GM21515 (cell line): ENCODE measurements around the gene FTSJ3.
A peak's percentile ranks its signal among the peaks of the same experiment; 100 is the strongest.
"Not testable (repeated sequence)": the region's sequence is repeated elsewhere in the genome, so short reads cannot be mapped to it uniquely, and the experiment has no call there.

Source experiments
- ATAC-seq: cut with Tn5 transposase; IDR thresholded peaks from one replicate; pipeline ENCODE4 v1.9.1; 2021; ENCODE audit not compliant: unreplicated experiment

The FTSJ3 gene

GRCh38 chr17:63827002-63827800, at the start of gene FTSJ3, which contains the start of gene PSMC5:
TSS of gene FTSJ3 (minus strand) at chr17:63827663. CDS start at chr17:63826902, 761 bp downstream.
TSS of gene PSMC5 (plus strand) at chr17:63827431. CDS start at chr17:63827491, 60 bp downstream.
- ATAC-seq: peak; percentile 80

GRCh38 chr17:63874693-63875092, 47.2 kb upstream of the FTSJ3 start:
- ATAC-seq: not testable (repeated sequence)

- ATAC-seq: not testable (repeated sequence)
Observed at GRCh38 chr17:63874061-63874626, 46.7 kb upstream of the FTSJ3 start.

GRCh38 chr17:63873577-63873976, 46.1 kb upstream of the FTSJ3 start, which contains the start of gene CSH2:
TSS of gene CSH2 (minus strand) at chr17:63873677. CDS start at chr17:63873614, 63 bp downstream.
- not testable (repeated sequence) for ATAC-seq

- ATAC-seq: not testable (repeated sequence)
Observed at GRCh38 chr17:63871646-63872365, 44.3 kb upstream of the FTSJ3 start.

GRCh38 chr17:63870292-63870665, 42.8 kb upstream of the FTSJ3 start:
- not testable (repeated sequence) for ATAC-seq

- not testable (repeated sequence) for ATAC-seq
Observed at GRCh38 chr17:63869491-63870291, 42.2 kb upstream of the FTSJ3 start.

GRCh38 chr17:63866625-63867024, 39.2 kb upstream of the FTSJ3 start:
- not testable (repeated sequence) for ATAC-seq

GRCh38 chr17:63859257-63859656, 31.8 kb upstream of the FTSJ3 start:
- ATAC-seq: no peak

GRCh38 chr17:63856425-63856824, 29.0 kb upstream of the FTSJ3 start:
- not testable (repeated sequence) for ATAC-seq

GRCh38 chr17:63855185-63855584, 27.7 kb upstream of the FTSJ3 start:
- no peak for ATAC-seq

- ATAC-seq: no peak
Observed at GRCh38 chr17:63854709-63855108, 27.2 kb upstream of the FTSJ3 start.

GRCh38 chr17:63853260-63853659, 25.8 kb upstream of the FTSJ3 start:
- ATAC-seq: no peak

- ATAC-seq: no peak
Observed at GRCh38 chr17:63850401-63850800, 22.9 kb upstream of the FTSJ3 start.

- peak; percentile 53 for ATAC-seq
Observed at GRCh38 chr17:63848834-63849689, 21.6 kb upstream of the FTSJ3 start.

GRCh38 chr17:63847525-63848249, 20.2 kb upstream of the FTSJ3 start:
- ATAC-seq: no peak

- ATAC-seq: no peak
Observed at GRCh38 chr17:63845509-63845908, 18.0 kb upstream of the FTSJ3 start.

GRCh38 chr17:63843910-63844677, 16.6 kb upstream of the FTSJ3 start:
- ATAC-seq: no peak
